SK-N-MC (cell line): ENCODE data around the gene TRPM2.

Experiments used
- DNase-seq: peaks from one replicate; pipeline ENCODE4 v3.0.0-alpha.2; 2011; ENCODE audit warnings: low read depth, low spot score
- H3K27ac ChIP-seq: fragments of 200-600 bp; sonication (generic); 2 replicates; pipeline ENCODE4 v1.5.1; 2016; ENCODE audit warnings: mixed run types
- H3K36me3 ChIP-seq: fragments of 200-600 bp; sonication (generic); 2 replicates; pipeline ENCODE4 v1.6.1; 2017; ENCODE audit warnings: antibody characterized with exemption, low read length, mixed read lengths; ENCODE audit not compliant: insufficient read depth
- H3K4me3 ChIP-seq: fragments of 200-600 bp; sonication (generic); 2 replicates; pipeline ENCODE4 v1.5.1; 2016
- H3K9ac ChIP-seq: fragments of 200-600 bp; sonication (generic); 2 replicates; pipeline ENCODE4 v1.8.0; 2017; ENCODE audit warnings: mixed run types, mixed read lengths; ENCODE audit not compliant: insufficient read length
- H3K9me3 ChIP-seq: fragments of 200-600 bp; sonication (generic); 2 replicates; pipeline ENCODE4 v1.6.1; 2017; ENCODE audit warnings: low read depth, mild to moderate bottlenecking, antibody characterized with exemption, low read length, moderate library complexity, mixed read lengths
- EZH2 ChIP-seq: fragments of 200-600 bp; sonication (generic); IDR thresholded peaks from one replicate; pipeline ENCODE4 v1.6.1; 2017; ENCODE audit warnings: antibody characterized with exemption
- FOXP2 ChIP-seq: optimal IDR thresholded peaks from 2 replicates; pipeline ENCODE3; 2011; ENCODE audit warnings: mild to moderate bottlenecking, moderate library complexity; ENCODE audit not compliant: insufficient read depth; ENCODE audit errors: extremely low read length, control extremely low read depth
- POLR2AphosphoS5 ChIP-seq: IDR thresholded peaks from 2 replicates; pipeline ENCODE4 v1.6.1; 2012; ENCODE audit warnings: mild to moderate bottlenecking, low read depth, low read length, borderline replicate concordance

TRPM2 gene

DNA sequence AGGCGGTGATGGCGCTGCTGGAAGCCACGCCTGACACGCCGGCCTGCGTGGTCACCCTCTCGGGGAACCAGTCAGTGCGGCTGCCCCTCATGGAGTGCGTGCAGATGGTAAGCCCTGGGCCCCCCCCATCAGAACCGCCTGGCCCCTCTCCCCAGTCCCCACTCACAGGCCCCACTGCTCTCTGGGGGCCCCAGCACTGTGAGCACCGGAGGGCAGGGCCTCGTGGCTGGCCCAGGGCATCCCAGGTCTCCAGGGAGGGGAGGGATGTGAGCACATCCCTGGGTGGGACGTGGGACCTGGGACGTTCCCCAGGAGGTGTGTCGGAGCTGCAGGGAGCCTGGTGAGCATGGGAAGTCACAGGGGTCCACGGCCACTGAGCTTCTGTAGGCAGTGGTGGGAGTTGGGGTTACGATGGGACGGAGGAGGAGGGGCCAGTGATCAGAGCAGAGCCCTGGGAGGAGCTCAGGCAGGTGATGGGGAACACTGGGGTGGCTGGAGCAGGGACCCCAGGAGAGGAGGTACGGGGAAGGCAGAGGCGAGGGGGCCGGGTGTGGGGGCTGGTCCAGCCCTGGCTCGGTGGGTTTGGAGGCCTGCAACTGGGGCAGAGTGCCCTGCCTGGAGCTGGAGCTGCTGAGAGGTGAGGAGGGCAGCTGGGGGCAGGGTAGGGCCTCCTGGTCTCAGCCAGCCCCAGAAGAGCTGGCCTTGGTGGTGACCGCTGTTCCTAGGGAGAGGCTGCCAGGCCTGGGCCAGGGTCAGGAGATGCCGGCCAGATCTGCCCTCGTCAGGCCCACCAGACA lies 34.7 kb upstream of the TRPM2 start:
- no peak overlapping the region for H3K9ac ChIP-seq
- no peak overlapping the region for H3K27ac ChIP-seq
- DNase-seq, result no peak
- TF ChIP-seq POLR2AphosphoS5, result no peak
- TF ChIP-seq FOXP2, result no peak
- no peak for TF ChIP-seq EZH2
- no peak overlapping the region for H3K4me3 ChIP-seq
- no peaks in the 10 kb centered on the region for H3K9me3 ChIP-seq
- no peaks in the 10 kb centered on the region; the same call in 1 of the 2 replicates for H3K36me3 ChIP-seq

DNA sequence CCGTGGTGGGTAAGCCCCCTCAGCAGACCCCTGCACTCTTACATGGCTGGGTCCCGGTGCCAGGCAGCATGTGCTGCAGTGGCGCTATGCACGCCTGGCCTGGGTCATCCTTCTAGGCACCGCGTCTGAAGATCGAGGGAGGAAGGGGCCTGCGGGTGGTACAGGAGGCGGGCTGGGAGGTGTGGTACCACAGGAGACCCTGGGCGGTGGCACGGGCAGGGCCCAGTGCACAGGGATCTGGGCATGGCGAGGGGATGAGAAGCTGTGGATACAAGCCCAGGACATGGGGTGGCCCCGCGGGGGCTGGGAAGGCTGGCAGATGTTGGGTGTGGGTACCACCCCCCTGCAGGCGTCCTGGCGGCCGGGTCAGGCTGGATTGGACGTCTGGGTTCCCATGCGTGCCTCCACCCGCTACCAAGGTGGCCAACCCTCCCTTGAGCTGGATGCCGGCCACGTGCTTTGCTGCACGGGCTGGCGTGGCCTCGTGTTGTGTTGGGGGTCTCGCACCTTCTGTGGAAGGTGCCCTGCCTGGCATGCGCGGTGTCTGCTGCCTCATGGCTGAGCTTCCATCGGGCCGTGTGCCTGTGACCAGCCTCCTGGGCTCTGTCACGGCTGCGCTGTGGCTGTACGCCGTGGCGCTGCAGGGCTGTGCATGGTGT lies 33.9 kb upstream of the TRPM2 start:
- H3K9ac ChIP-seq, result no peak overlapping the region
- TF ChIP-seq POLR2AphosphoS5, result no peak
- TF ChIP-seq FOXP2, result no peak
- TF ChIP-seq EZH2, result no peak
- no peak overlapping the region for H3K27ac ChIP-seq
- DNase-seq, result no peak
- H3K9me3 ChIP-seq, result no peaks in the 10 kb centered on the region
- H3K36me3 ChIP-seq, result no peaks in the 10 kb centered on the region; the same call in 1 of the 2 replicates
- H3K4me3 ChIP-seq, result no peak overlapping the region

DNA sequence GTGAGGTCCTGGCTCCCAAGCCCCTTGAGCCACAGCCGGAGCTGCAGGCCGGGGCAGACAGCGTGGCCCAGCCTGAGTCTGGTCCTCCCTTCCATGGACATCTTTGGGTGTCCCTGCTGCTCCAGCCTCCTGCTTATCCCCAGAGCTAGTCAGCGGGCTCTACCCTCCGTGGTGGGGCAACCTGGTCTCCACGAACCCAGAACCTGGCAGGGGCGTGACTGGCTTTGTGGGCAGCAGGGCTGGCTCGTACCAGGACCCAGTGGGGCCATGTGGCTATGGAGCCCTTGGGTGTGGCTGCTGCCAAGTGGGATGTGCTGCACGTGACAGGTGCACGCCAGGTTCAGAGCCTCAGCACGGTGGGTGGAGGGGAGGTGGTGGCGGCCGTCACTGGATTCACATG lies 32.6 kb upstream of the TRPM2 start:
- H3K4me3 ChIP-seq, result no peak overlapping the region
- no peak overlapping the region for H3K9ac ChIP-seq
- DNase-seq, result no peak
- no peaks in the 10 kb centered on the region for H3K9me3 ChIP-seq
- no peak overlapping the region for H3K27ac ChIP-seq
- no peaks in the 10 kb centered on the region; the same call in 1 of the 2 replicates for H3K36me3 ChIP-seq
- TF ChIP-seq EZH2, result no peak
- no peak for TF ChIP-seq POLR2AphosphoS5
- TF ChIP-seq FOXP2, result no peak

DNA sequence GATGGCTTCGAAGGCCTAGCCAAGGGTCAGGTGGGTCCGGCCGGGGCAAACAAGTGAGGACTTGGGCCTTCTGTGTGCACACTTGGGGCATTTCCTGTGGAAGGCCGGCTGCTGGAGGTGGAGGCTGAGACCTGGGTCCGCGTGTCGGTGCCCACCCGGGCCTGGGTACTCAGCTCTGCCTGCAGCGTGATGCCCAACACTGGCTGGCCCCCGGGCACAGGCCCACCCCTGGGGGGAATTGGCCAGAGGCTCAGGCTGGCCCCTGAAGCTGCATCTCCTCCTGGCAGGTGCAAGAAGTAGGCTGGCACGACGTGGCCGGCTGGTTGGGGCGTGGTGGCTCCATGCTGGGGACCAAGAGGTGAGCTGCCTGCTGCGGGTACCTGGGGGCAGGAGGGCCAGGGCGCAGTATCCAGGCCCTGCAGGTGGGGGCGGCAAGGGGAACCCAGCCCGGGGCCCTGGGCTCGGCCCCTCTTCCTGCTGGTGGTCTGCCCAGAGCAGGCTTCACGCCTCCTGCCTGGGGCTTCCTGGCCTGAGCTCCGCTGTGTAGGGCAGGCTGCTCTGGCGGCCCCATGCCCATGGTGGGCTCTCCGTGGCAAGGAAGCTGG lies 31.5 kb upstream of the TRPM2 start:
- no peak overlapping the region for H3K27ac ChIP-seq
- no peak overlapping the region for H3K4me3 ChIP-seq
- DNase-seq, result no peak
- H3K36me3 ChIP-seq, result no peaks in the 10 kb centered on the region; the same call in 1 of the 2 replicates
- no peaks in the 10 kb centered on the region for H3K9me3 ChIP-seq
- TF ChIP-seq FOXP2 (no peak), EZH2 (no peak)
- no peak overlapping the region for H3K9ac ChIP-seq

DNA sequence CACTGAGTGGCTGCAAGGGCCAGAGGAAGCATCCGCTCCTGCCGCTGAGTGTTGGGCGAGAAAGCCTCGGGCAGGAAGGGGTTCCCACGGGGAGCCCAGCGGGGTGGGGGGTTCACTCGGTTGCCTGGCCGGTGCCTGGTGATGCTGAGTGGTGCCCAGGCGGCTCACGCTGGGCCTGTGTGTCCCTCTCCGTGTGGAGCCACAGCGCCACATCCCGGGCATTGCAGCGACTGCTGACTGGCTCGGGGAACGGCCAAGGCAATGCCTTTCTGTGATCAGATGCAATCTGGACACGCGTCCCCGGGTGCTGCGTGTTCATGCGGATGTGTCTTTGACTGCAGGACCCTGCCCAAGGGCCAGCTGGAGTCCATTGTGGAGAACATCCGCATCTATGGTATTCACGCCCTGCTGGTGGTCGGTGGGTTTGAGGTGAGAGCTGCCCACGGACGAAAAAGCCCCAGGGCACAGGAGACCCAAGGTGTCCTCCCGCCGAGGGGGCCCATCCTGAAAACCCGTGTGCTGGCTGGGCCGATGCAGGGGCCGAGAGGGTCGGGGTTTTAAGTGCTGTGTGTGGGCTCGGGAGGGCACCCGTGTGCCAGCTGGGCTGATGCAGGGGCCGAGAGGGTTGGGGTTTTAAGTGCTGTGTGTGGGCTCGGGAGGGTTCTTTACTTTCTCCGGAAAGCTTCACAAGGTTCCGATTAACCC lies 30.6 kb upstream of the TRPM2 start:
- Histone ChIP-seq H3K27ac (no peak overlapping the region), H3K4me3 (no peak overlapping the region), H3K9me3 (no peaks in the 10 kb centered on the region), H3K9ac (no peak overlapping the region), H3K36me3 (no peaks in the 10 kb centered on the region; the same call in 1 of the 2 replicates)
- TF ChIP-seq POLR2AphosphoS5 (no peak), EZH2 (no peak), FOXP2 (no peak)
- DNase-seq, result no peak

DNA sequence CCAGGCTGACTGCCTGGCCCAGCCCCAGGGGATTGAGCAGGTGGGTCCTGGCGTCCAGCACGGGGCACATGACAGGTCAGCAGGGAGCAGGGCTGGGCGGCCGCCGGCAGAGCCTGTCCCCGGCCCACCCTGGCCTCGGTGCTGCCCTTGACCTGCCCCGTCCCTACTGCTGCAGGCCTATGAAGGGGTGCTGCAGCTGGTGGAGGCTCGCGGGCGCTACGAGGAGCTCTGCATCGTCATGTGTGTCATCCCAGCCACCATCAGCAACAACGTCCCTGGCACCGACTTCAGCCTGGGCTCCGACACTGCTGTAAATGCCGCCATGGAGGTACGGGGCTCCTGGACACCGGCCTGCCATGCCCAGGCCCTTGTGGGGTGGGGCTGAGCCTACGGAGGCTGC lies 29.8 kb upstream of the TRPM2 start:
- Histone ChIP-seq H3K27ac (no peak overlapping the region), H3K4me3 (no peak overlapping the region), H3K9ac (no peak overlapping the region), H3K9me3 (no peaks in the 10 kb centered on the region), H3K36me3 (no peaks in the 10 kb centered on the region; the same call in 1 of the 2 replicates)
- DNase-seq, result no peak
- TF ChIP-seq FOXP2 (no peak), EZH2 (no peak), POLR2AphosphoS5 (no peak)

DNA sequence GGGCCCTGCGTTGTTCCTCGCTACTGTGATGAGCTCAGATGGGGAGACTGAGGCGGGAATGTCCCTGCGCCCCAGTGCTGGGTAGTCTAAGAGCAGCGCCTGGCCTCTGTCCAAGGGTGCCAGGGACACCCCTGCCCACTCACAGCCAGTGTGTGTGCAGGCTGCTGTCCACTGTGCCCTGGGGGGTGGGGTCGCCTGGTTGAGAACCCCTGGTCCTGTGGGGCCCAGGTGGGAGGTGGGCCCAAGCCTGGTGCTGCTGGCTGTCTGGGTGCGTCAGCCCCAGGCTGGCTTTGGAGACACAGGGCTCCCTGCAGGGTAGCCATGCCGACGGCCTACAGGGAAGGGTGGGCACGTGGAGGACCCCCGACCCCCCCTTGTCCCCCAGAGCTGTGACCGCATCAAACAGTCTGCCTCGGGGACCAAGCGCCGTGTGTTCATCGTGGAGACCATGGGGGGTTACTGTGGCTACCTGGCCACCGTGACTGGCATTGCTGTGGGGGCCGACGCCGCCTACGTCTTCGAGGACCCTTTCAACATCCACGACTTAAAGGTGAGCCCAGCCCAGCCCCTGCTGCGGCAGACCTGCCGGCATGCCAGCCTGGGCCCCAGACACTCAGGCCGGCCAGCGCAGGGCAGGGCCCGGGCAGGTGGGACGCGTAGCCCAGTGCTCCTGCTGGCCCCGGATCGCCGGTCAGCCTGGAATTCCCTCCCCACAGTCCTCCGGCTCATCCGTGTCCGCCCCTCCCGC lies 29.1 kb upstream of the TRPM2 start:
- no peaks in the 10 kb centered on the region; the same call in 1 of the 2 replicates for H3K36me3 ChIP-seq
- H3K4me3 ChIP-seq, result no peak overlapping the region
- TF ChIP-seq FOXP2, result no peak
- no peak for TF ChIP-seq EZH2
- TF ChIP-seq POLR2AphosphoS5, result no peak
- no peak overlapping the region for H3K9ac ChIP-seq
- H3K27ac ChIP-seq, result no peak overlapping the region
- no peak for DNase-seq
- no peaks in the 10 kb centered on the region for H3K9me3 ChIP-seq
